Hematopoietic multipotent progenitor cell treated with erythropoietin and hydrocortisone succinate and interleukin-3 and kit ligand, for 8 days (in vitro differentiated cells): Measurements from ENCODE around the gene ZNF324.
"Not testable (repeated sequence)": the region's sequence is repeated elsewhere in the genome, so short reads cannot be mapped to it uniquely, and the experiment has no call there.

Experiments
- DNase-seq: peaks from one replicate; pipeline ENCODE4 v3.0.0-alpha.2; 2015

Gene ZNF324

GRCh38 chr19:58466760-58467589, at the start of gene ZNF324:
TSS of gene ZNF324 (plus strand) at chr19:58467080. CDS start at chr19:58469186, 2,106 bp downstream.
- peak; percentile 97 for DNase-seq

- no peak for DNase-seq
Observed at GRCh38 chr19:58428617-58429016, 38.3 kb upstream of the ZNF324 start.

DNA sequence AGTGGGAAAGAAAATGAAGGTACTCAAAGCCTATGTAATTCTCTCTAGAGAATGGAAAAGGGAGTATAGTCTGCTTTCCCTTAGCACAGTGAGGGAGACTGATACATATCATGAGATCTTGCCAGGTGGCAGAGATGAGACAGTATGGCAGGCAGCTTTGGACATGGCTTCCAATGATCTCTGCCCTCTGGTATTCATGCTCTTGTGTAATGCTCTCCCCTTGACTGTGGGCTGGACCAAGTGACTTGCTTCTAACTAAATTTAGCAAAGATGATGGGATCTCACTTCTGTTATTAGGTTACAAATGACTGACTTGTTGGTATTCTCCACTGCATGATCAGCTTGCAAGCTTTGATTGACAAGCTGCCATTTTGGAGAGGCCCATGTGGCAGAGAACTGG, 37.1 kb upstream of the ZNF324 start:
- no peak for DNase-seq

DNA sequence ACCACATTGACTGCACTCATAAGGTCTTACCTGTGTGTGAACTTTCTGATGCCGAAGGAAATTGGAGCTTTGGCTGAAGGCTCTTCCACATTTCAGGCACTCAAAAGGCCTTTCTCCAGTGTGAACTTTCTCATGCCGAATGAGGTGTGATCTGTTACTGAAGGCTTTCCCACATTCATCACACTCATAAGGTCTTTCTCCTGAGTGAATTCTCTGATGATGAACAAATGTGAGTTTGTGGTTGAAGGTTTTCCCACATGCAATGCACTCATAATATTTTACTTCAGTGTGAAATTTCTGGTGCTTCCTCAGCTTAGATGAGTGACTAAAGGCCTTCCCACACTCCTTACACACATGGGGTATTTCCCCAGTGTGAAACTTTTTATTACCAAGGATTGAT, 32.7 kb upstream of the ZNF324 start:
- DNase-seq, result no peak

- peak; percentile 100 for DNase-seq
Observed at GRCh38 chr19:58439576-58440554, 27.0 kb upstream of the ZNF324 start, which contains the start of gene ZNF132. TSS of gene ZNF132 (minus strand) at chr19:58440153. CDS start at chr19:58439821, 332 bp downstream.

- no peak for DNase-seq
Observed at GRCh38 chr19:58440556-58440955, 26.3 kb upstream of the ZNF324 start.

DNA sequence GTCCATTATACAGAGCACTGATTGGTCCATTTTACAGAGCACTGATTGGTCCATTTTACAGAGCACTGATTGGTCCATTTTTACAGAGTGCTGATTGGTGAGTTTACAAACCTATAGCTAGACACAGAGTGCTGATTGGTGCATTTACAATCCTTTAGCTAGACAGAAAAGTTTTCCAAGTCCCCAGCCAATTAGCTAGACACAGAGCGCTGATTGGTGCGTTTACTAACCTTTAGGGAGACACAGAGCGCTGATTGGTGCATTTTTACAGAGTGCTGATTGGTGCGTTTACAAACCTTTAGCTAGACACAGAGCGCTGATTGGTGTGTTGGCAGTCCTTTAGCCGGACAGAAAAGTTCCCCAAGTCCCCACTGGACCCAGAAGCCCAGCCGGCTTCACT, 23.9 kb upstream of the ZNF324 start:
- DNase-seq, result not testable (repeated sequence)

GRCh38 chr19:58448860-58449259, 18.0 kb upstream of the ZNF324 start:
- not testable (repeated sequence) for DNase-seq

DNA sequence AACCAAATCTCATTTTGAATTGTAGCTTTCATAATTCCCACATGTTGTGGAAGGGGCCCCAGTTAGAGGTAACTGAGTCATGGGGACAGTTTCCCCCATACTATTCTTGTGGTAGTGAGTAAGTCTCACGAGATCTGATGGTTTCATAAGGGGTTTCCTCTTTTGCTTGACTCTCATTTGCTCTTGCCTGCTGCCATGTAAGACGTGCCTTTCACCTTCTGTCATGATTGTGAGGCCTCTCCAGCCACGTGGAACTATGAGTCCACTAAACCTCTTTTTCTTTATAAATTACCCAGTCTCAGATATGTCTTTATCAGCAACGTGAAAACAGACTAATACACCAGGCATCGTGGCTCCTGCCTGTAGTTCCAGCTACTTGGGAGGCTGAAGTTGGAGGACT, 16.9 kb upstream of the ZNF324 start:
- DNase-seq, result not testable (repeated sequence)

DNA sequence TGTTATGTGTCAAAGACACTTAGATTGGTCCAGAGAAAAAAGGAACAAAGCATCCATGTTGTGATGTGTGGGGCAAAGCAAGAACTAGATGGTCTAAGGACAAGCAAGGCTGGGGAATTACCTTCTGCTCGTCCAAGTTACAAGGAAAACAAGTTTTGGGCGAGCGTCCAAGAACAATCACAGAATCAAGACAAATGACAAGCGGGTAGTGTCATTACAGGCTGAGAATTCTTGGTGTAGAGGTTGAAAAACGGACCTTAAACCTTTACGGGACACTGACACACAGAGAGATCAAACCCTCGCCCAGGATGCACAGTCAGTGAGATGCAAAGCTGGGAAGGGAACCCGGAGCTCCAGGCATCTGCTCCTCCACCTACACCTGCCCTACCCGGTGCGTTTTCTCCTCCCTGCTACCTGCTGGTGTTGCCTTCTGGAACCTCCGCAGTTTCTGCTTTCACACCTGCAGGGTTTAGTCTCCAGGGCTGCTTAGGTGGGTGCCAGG, 16.0 kb upstream of the ZNF324 start:
- no peak for DNase-seq

GRCh38 chr19:58451358-58452101, 15.3 kb upstream of the ZNF324 start, which contains the start of gene ZNF324B:
TSS of gene ZNF324B (plus strand) at chr19:58451622. CDS start at chr19:58453702, 2,080 bp downstream.
- DNase-seq, result peak; percentile 98

- no peak for DNase-seq
Observed at GRCh38 chr19:58453743-58454142, 13.1 kb upstream of the ZNF324 start.

- no peak for DNase-seq
Observed at GRCh38 chr19:58455306-58455705, 11.6 kb upstream of the ZNF324 start.

DNA sequence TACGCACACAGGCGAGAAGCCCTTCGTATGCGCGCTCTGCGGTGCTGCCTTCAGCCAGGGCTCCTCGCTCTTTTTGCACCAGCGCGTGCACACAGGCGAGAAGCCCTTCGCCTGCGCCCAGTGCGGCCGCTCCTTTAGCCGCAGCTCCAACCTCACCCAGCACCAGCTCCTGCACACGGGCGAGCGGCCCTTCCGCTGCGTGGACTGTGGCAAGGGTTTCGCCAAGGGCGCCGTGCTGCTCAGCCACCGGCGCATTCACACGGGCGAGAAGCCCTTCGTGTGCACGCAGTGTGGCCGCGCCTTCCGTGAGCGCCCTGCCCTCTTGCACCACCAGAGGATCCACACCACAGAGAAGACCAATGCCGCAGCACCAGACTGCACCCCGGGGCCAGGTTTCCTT, 10.8 kb upstream of the ZNF324 start:
- DNase-seq, result no peak

DNA sequence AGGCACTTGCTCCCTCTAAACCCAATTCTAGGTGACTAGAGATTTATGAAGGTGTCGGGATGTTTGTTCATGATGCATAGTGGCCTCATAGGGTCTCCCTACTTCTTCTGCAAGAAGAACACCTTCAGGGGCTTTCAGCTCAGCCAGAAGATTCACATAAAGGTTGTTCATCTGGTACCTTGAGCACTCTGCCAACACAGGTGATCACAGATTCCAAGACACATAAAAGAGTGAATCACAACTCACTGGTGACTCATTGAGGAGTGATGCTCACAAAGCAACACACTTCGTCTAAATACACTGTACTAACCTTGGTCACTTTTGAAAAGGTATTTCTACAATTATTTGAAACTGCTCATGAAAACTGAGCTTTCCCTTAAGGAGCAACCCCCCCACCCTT, 6.8 kb upstream of the ZNF324 start:
- no peak for DNase-seq

DNA sequence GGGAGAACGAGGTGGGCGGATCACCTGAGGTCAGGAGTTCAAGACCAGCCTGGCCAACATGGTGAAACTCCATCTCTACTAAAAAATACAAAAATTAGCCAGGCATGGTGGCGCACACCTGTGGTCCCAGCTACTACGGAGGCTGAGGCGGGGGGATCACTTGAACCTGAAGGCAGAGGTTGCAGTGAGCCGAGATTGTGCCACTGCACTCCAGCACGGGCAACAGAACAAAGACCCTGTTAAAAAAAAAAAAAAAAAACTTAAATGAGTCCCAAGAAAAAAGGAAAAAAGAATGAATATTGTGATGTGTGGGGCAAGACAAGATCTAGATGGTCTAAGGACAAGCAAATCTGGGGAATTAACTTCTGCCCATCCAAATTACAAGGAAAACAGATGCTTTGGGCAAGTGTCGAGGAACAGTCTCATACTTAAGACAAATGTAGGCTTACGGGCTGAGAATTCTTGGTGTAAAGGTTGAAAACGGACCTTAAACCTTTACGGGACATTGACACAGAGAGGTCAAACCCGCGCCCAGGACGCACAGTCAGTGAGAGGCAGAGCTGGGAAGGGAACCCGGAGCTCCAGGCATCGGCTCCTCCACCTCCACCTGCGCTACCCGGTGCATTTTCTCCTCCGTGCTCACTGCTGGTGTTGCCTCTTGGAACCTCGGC, 656 bp upstream of the ZNF324 start:
- peak; percentile 22 for DNase-seq

DNA sequence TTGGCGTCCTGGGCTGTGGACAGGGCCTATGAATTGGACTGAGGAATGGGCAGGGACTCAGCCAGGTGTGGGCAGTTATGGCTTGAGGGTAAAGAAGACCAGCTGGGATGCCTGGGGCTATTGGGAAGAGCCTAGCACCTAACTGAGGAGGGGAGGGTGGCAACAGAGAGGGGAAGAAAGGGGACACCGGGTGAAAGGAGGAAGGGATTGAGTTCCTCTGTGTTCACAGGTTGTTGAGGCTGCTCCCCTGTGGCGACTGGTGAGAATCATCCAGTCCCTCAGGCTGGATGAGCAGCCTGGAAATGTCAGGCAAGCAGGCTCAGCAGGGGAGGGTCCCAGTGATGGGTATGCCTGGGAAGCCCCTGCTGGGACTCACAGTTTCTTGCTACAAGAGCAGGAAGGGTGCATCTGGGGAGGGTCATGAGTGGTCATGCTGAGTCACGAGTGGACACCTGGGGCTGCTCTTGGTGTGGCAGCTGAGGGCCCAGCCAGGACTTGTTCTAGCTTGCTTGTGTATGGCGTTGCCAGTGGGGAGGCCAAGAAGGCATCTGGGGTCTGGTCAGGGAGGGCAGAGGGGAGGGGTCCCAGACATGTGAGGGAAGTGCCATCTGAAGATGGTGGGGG, 1.4 kb downstream of the ZNF324 start:
- no peak for DNase-seq

DNA sequence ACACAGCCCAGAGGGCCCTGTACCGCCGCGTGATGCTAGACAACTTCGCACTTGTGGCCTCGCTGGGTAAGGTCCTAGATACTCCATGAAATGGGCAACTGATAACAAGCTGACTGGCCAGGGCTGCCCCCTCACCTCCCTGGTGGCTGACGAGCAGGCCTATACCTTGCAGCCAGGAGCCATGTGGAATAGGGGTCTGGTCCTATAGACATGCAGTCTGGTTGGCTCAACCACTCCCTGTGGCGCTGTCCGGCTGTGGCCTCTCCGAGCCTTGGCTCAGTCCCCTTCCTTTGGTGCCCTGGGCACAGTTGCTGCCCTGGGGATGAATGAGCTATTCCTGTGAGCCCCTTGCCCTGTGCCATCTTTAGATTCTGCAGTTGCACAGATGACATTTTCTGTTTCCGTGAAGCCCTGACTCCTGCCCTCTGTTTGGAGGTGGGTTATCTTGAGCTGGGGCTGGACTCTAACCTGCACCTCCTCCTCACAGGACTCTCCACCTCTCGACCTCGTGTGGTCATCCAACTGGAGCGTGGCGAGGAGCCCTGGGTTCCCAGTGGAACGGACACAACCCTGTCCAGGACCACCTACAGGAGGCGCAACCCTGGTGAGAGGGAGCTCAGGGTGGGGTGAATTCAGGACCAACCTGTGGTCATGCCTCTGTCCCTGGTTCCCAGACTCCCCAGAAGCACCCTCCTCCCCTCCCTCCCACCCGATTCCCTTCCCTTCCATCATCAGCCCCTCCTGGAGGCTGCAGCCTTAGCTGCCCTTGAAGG, 2.5 kb downstream of the ZNF324 start:
- DNase-seq, result no peak

GRCh38 chr19:58470837-58471543, 4.1 kb downstream of the ZNF324 start:
- not testable (repeated sequence) for DNase-seq

DNA sequence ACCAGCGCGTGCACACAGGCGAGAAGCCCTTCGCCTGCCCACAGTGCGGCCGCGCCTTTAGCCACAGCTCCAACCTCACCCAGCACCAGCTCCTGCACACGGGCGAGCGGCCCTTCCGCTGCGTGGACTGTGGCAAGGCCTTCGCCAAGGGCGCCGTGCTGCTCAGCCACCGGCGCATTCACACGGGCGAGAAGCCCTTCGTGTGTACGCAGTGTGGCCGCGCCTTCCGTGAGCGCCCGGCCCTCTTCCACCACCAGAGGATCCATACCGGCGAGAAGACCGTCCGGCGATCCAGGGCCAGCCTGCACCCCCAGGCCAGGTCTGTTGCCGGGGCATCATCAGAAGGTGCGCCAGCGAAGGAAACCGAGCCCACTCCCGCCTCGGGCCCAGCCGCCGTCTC, 4.9 kb downstream of the ZNF324 start:
- no peak for DNase-seq
